C4-2B (cell line): ENCODE measurements around the gene VSX2.

ENCODE experiments used
- ZFX ChIP-seq: fragments of 450-650 bp; IDR thresholded peaks from 2 replicates; pipeline ENCODE4 v1.6.1; 2017
- TF ChIP-seq, protein P1 (sequence below): fragments of 450-650 bp; conservative IDR thresholded peaks from 2 replicates; pipeline ENCODE4 v1.5.1; 2017; ENCODE audit warnings: mild to moderate bottlenecking

DNA sequence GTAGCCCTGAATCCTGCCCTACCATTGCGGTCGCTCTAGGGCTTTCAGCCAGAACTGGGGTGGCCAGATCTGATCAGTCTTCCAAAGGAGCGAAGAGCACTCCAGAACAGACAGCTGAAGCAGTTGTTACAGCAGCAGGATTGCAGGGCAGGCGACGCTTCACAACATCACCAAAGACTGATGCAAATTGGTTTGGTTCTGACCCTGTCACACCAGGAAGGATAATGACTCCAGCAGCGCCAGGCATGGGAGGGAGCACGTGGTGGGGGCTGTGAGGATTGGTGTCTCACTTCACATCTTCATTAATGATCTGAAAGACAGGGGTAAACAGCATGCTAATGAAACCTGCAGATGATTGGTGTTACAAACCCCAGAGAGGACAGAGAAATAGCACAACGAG is 30.6 kb upstream of the VSX2 start:
- TF ChIP-seq, protein P1, sequence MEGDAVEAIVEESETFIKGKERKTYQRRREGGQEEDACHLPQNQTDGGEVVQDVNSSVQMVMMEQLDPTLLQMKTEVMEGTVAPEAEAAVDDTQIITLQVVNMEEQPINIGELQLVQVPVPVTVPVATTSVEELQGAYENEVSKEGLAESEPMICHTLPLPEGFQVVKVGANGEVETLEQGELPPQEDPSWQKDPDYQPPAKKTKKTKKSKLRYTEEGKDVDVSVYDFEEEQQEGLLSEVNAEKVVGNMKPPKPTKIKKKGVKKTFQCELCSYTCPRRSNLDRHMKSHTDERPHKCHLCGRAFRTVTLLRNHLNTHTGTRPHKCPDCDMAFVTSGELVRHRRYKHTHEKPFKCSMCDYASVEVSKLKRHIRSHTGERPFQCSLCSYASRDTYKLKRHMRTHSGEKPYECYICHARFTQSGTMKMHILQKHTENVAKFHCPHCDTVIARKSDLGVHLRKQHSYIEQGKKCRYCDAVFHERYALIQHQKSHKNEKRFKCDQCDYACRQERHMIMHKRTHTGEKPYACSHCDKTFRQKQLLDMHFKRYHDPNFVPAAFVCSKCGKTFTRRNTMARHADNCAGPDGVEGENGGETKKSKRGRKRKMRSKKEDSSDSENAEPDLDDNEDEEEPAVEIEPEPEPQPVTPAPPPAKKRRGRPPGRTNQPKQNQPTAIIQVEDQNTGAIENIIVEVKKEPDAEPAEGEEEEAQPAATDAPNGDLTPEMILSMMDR = no peak
- TF ChIP-seq ZFX = no peak
